GM06990 (cell line): ENCODE results near the gene SLC22A31.

Source experiments
- DNase-seq: peaks from one replicate; pipeline ENCODE4 v3.0.0-alpha.2; 2011; ENCODE audit not compliant: insufficient read length; ENCODE audit errors: extremely low read depth
- H3K27me3 ChIP-seq: replicated peaks from 2 replicates; pipeline ENCODE4 v1.6.0; 2011; ENCODE audit warnings: low read length; ENCODE audit not compliant: control insufficient read depth, insufficient read depth
- H3K36me3 ChIP-seq: 2 replicates; pipeline ENCODE4 v1.5.1; 2011; ENCODE audit warnings: low read length; ENCODE audit not compliant: control insufficient read depth, insufficient read depth
- H3K4me3 ChIP-seq: replicated peaks from 2 replicates; pipeline ENCODE4 v1.5.1; 2011; ENCODE audit warnings: low read depth, mild to moderate bottlenecking, control low read depth, low read length
- TF ChIP-seq, protein P1 (sequence below): IDR thresholded peaks from 2 replicates; pipeline ENCODE4 v1.5.1; 2011; ENCODE audit warnings: low read length, control low read depth, mild to moderate bottlenecking, inconsistent platforms; ENCODE audit not compliant: insufficient read depth, poor library complexity, severe bottlenecking

The SLC22A31 gene

DNA sequence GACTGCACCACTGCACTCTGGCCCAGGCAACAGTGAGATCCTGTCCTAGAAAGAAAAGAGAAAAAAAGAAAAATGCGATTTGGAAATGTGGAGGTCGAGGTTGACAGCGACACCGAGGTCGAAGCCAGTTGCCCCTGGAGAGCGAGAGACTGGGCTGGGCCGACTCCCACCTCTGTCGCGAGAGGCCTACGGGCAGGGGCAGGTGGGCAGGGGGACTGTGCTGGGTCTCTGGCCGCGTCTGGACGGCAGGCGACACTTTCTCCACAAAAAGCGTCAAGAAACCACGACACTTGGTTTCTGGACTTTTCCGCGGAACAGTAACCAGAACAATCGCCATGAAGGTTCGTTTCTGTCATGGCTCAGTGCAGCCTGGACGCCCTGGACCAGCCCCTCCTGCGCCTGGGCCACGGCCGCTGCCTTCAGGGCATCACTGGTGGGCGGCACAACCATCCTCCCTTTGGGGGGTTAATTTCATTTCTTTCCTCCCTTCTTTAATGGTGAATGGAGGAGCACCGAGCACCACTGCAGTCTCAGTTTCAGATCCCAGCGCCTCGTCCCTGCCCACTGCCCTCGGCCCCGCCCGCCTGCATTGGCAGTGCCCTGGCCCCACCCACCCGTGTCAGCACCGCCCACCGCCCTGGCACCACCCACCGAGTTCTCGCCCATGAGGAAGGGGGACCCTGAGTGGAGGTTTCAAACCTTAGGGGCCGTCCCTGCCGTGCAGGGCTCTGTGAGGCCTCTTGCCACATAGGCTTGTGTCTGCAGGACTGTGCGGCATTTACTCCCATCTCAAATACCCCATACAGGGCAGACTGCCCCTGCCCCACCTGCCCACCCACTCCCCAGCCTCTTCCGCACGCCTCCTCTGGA is 47.3 kb downstream of the SLC22A31 start:
- DNase-seq = no peak
- Histone ChIP-seq H3K4me3 (no peak overlapping the region), H3K36me3 (peaks cover 16% of the 10 kb centered on the region), H3K27me3 (no peaks in the 10 kb centered on the region)
- TF ChIP-seq, protein P1, sequence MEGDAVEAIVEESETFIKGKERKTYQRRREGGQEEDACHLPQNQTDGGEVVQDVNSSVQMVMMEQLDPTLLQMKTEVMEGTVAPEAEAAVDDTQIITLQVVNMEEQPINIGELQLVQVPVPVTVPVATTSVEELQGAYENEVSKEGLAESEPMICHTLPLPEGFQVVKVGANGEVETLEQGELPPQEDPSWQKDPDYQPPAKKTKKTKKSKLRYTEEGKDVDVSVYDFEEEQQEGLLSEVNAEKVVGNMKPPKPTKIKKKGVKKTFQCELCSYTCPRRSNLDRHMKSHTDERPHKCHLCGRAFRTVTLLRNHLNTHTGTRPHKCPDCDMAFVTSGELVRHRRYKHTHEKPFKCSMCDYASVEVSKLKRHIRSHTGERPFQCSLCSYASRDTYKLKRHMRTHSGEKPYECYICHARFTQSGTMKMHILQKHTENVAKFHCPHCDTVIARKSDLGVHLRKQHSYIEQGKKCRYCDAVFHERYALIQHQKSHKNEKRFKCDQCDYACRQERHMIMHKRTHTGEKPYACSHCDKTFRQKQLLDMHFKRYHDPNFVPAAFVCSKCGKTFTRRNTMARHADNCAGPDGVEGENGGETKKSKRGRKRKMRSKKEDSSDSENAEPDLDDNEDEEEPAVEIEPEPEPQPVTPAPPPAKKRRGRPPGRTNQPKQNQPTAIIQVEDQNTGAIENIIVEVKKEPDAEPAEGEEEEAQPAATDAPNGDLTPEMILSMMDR = no peak

DNA sequence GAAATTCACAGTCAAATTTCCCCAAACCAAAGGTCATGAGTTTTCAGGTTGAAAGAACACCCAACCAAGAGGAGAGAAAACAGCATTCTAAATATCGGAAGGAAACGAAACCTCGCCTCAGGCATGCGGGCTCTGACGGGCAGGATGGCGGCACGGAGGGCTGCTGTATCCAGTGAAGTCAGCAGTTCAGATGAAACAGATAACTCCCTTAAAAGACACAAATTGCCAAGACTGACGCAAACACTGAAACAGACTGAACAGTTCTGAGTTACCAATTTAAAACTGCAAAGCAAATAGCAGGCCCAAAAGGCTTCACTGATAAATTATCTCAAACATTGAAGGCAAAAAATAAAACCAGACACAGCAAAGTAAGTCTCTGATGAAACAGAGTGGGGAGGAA is 49.4 kb downstream of the SLC22A31 start:
- no peak for DNase-seq
- no peaks in the 10 kb centered on the region for H3K27me3 ChIP-seq
- peaks cover 19% of the 10 kb centered on the region for H3K36me3 ChIP-seq
- no peak overlapping the region for H3K4me3 ChIP-seq
- TF ChIP-seq, protein P1 = no peak

DNA sequence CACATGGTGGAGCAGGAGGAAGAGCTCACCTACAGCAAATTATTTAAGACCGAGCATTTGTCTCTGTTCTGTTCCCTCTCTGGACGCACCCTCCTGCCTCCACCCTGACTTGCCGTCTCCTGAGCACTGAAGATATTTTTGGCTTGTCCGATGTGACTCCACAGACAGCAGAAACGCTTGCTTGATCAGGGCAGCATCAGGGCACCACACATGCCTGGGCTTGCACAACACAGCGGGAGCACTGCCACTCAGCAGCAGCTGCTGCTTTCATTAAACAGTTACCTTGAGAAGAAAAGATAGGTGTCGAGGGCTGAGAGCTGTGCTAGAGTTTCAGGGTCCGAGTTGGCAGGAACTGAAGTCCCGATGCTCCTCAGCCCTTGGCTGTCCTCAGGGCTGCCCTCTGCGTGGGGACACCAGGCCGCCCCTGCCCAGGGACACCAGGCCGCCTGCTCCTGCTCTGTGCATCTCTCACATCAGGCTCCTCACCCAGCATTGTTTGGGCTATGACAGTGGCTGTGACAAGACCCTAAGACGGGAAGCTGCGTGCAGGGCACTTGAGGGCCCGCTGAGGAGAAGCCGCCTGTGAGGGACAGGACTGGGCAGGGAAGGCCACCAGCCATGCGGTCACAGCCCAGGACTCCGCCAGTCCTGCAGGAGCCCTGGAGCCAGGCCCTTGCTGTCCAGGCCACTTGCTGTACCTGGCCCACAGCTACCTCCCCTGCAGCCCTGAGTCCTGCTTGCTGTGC is 50.1 kb downstream of the SLC22A31 start:
- no peak for DNase-seq
- Histone ChIP-seq H3K4me3 (no peak overlapping the region), H3K27me3 (no peaks in the 10 kb centered on the region), H3K36me3 (peaks cover 22% of the 10 kb centered on the region)
- TF ChIP-seq, protein P1 = no peak

DNA sequence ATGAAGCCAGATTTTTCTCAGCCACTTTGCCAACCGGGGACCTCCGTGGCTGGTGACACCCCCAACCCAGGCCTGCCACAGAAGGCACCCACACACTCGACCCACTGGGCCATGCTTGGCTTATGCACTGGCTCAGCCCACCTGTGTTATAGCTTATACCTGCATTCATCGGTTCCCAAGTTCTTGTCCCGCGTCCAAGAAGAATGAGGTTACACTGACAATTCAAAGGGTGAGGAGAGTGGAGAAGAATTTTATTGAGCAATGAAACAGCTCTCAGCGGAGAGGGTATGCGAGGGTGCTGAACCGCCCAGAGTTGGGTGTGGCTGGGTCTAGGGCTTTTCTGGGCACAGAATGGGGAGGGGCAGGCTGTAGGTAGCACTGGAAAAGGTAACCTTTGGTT is 51.0 kb downstream of the SLC22A31 start:
- Histone ChIP-seq H3K36me3 (peaks cover 22% of the 10 kb centered on the region), H3K27me3 (no peaks in the 10 kb centered on the region), H3K4me3 (no peak overlapping the region)
- TF ChIP-seq, protein P1 = no peak
- no peak for DNase-seq

DNA sequence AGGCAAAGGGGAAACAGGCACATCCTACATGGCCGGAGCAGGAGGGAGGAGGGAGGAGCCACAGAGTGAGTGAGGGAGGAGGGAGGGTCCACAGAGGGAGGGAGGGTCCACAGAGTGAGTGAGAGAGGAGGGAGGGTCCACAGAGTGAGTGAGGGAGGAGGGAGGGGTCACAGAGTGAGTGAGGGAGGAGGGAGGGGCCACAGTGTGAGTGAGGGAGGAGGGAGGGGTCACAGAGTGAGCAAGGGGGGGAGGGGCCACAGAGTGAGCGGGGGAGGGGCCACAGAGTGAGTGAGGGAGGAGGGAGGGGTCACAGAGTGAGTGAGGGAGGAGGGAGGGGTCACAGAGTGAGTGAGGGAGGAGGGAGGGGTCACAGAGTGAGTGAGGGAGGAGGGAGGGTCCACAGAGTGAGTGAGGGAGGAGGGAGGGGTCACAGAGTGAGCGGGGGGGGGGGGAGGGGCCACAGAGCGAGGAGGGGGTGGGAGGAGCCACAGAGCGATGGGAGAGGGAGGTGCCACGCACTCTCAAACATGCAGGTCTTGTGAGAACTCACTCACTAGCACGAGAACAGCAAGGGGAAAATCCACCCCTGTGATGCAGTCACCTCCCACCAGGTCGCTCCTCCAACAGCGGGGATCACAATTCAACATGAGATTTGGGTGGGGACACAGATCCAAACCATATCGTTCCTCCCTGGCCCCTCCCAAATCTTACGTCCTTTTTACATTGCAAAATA is 53.1 kb downstream of the SLC22A31 start:
- peaks cover 22% of the 10 kb centered on the region for H3K36me3 ChIP-seq
- DNase-seq = no peak
- TF ChIP-seq, protein P1 = no peak
- no peaks in the 10 kb centered on the region for H3K27me3 ChIP-seq
- H3K4me3 ChIP-seq = no peak overlapping the region
